ENCODE data around the gene PTPRD. TPM values are rescaled to one million over a fixed set of nuclear protein-coding genes. Genes with fewer than 3 reads are reported as not detected.

Gene PTPRD
- total RNA-seq, 3 donors from 2014 or later: 0.26 to 0.49 (median 0.28) TPM

DNA sequence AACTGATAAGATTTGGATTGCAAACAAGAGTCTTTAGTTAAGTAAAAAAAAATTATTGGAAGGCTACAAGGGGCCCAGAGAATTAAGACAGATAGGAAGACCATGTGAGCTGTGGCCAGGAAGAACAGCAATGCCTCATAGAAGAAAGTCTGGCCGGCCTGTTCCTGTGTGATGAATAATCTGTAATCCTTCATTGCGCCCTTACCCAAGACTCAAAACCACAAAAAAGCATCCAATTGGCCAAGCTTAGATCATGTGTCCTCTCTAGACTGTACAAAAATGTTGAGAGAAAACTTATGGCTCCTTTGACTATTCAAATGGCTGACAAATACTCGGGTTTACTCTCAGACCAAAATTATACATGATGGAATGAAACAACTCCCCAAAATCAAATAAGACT lies 1383.5 kb downstream of the PTPRD start:
- H3K4me1 Mint-ChIP-seq (ENCODE audit: low read depth): no peaks in the 10 kb centered on the region
- no peaks in the 10 kb centered on the region for H3K36me3 Mint-ChIP-seq (ENCODE audit: insufficient read depth)
- no peak for DNase-seq
- ATAC-seq: no peak
- H3K27me3 Mint-ChIP-seq (ENCODE audit: low read depth): no peaks in the 10 kb centered on the region
- no peak overlapping the region for H3K4me3 Mint-ChIP-seq
- peaks cover 15% of the 10 kb centered on the region for H3K9me3 Mint-ChIP-seq

DNA sequence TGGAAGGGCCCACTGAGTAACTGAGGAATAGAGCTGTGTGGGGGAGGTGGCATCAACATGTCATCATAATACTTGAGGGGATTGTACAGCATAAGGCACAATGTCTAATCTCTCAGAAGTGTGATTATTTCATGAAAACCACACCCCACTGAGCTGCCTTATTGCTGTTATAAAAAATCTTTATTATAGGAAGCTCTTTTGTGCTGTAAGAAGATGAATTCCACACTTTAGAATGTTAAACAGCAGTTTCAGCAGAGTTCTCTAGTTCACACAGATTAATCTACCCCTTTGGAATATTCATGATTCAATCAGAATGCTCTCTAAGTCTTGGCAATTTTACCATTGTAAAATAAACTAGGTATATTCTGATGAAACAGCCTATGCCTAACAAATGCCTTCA lies 1389.6 kb downstream of the PTPRD start:
- Mint-ChIP-seq H3K27me3 (ENCODE audit: low read depth) (no peaks in the 10 kb centered on the region), H3K9me3 (peaks cover 5% of the 10 kb centered on the region), H3K4me3 (no peak overlapping the region), H3K36me3 (ENCODE audit: insufficient read depth) (no peaks in the 10 kb centered on the region), H3K4me1 (ENCODE audit: low read depth) (no peaks in the 10 kb centered on the region)
- no peak for ATAC-seq
- no peak for DNase-seq

DNA sequence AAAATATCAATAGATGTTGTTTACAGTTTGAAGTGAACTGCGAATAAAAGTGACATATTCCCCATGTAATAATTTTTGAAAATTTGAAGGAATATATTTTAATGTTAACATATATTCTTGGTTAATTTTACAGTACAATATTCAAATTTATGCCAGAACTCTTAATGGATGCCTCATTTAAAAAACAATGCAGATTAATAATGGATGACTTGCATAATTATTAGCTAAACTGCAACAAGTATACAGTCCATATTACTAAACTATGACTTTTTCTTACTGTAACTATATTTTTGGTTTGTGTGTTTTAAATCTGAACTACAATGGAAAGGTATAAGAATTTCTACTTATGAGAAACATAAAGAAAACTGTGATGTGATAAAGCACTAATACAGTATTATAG lies 1390.1 kb downstream of the PTPRD start:
- no peak overlapping the region for H3K4me3 Mint-ChIP-seq
- no peak for ATAC-seq
- H3K4me1 Mint-ChIP-seq (ENCODE audit: low read depth): no peaks in the 10 kb centered on the region
- H3K36me3 Mint-ChIP-seq (ENCODE audit: insufficient read depth): no peaks in the 10 kb centered on the region
- H3K9me3 Mint-ChIP-seq: peaks cover 5% of the 10 kb centered on the region
- H3K27me3 Mint-ChIP-seq (ENCODE audit: low read depth): no peaks in the 10 kb centered on the region
- no peak for DNase-seq

DNA sequence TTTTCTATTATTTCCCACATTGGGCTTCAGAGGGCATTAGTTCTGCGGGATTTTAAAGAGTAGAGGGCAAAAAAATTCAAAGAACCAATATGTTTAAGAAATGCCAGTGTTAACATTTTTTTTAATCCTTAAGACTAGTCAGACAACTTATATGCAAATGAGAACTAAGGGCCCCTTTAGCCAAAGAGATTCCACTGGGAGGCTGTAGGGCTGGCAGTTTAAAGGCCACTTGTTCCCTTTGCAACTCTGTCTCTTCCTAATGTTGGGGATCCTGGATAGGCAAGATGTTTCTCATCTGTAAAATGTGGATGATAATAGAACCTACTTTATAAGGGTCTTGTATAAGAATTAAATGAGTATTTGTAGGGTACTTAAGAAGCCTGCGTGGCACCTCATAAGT lies 1395.9 kb downstream of the PTPRD start:
- H3K27me3 Mint-ChIP-seq (ENCODE audit: low read depth): no peaks in the 10 kb centered on the region
- no peak for DNase-seq
- H3K36me3 Mint-ChIP-seq (ENCODE audit: insufficient read depth): no peaks in the 10 kb centered on the region
- ATAC-seq: no peak
- H3K4me3 Mint-ChIP-seq: no peak overlapping the region
- no peaks in the 10 kb centered on the region for H3K4me1 Mint-ChIP-seq (ENCODE audit: low read depth)
- H3K9me3 Mint-ChIP-seq: no peaks in the 10 kb centered on the region

DNA sequence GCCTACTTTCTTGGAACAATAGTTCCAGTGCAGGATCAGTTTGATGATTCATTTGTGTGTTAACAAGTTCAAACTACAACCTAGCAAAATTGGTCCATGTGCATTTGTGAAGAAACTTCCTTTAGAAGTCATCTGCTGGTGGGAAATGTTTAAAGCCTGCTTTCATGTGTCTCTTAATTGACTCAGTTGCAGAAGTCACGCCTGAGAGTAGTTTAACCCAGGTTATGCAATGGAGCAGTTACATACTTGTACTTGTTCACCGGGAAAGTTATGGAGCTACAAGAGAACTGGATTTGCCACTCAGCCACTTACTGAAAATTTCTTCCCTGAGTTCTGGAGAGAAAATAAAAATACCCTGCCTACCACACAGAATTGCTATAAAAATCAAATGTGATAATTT lies 1397.8 kb downstream of the PTPRD start:
- Mint-ChIP-seq H3K4me1 (ENCODE audit: low read depth) (no peaks in the 10 kb centered on the region), H3K9me3 (no peaks in the 10 kb centered on the region), H3K27me3 (ENCODE audit: low read depth) (no peaks in the 10 kb centered on the region), H3K36me3 (ENCODE audit: insufficient read depth) (no peaks in the 10 kb centered on the region), H3K4me3 (no peak overlapping the region)
- DNase-seq (no peak), ATAC-seq (no peak)

DNA sequence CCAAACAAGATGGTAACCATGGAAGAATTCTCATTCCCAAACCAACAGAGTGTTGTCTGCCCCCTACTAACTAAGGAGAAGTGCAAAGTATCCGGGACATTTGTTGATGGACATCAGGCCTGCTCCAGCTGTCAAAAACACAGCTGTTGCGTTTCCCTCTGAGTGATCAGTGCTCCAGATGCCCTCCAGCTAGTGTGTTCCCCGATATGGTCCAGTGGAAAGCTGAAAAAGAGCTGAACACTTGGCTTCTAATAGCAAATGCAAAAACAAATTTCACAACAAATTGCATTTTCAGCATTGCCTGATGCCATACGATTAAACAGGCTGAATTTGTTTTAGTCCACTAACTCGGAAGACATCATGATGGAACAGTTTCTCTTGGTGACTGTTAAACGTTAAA lies 1398.7 kb downstream of the PTPRD start:
- Mint-ChIP-seq H3K9me3 (no peaks in the 10 kb centered on the region), H3K4me3 (no peak overlapping the region), H3K4me1 (ENCODE audit: low read depth) (no peaks in the 10 kb centered on the region), H3K27me3 (ENCODE audit: low read depth) (no peaks in the 10 kb centered on the region), H3K36me3 (ENCODE audit: insufficient read depth) (no peaks in the 10 kb centered on the region)
- no peak for DNase-seq
- ATAC-seq: no peak

DNA sequence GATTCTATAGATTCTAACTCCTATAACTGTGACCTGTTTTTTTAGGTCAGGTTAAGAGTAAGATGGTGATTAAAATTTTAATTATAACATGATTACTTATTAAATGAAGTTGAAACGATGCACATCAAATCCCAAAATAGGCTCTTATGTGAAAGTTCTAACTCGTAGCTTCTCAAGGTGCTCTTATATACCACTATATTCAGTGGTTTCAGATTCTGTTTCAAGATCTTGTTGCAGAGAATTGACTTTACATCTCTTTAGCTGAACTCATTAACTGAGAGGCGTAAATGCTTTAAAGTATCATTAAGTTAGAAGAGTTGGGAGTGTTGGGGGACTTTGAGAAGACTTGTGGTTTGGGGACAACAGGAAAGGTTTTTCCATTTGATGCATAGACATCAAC lies 1399.8 kb downstream of the PTPRD start:
- Mint-ChIP-seq H3K27me3 (ENCODE audit: low read depth) (no peaks in the 10 kb centered on the region), H3K4me3 (no peak overlapping the region), H3K9me3 (no peaks in the 10 kb centered on the region), H3K4me1 (ENCODE audit: low read depth) (no peaks in the 10 kb centered on the region), H3K36me3 (ENCODE audit: insufficient read depth) (no peaks in the 10 kb centered on the region)
- no peak for ATAC-seq
- DNase-seq: no peak

DNA sequence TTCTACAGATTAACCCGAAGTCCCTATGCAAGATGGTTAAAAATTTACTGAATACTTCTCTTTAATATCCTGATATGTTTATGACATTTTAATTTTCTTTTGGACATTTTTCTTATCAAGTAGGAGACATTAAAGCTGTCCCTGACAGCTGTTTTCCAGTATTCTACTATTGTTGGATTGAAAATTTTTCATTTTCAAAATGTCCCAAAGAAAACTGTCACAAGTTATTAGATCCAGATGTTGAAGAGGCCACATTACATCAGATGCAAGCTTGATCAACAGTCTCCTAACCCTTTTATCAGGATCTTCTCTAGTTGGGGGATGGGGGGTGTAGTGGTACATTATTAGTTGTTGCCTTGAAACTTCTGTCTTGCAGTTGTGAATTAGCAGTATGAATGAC lies 1410.5 kb downstream of the PTPRD start:
- Mint-ChIP-seq H3K36me3 (ENCODE audit: insufficient read depth) (no peaks in the 10 kb centered on the region), H3K27me3 (ENCODE audit: low read depth) (no peaks in the 10 kb centered on the region), H3K4me1 (ENCODE audit: low read depth) (no peaks in the 10 kb centered on the region), H3K9me3 (peaks cover 9% of the 10 kb centered on the region), H3K4me3 (no peak overlapping the region)
- ATAC-seq (no peak), DNase-seq (no peak)

DNA sequence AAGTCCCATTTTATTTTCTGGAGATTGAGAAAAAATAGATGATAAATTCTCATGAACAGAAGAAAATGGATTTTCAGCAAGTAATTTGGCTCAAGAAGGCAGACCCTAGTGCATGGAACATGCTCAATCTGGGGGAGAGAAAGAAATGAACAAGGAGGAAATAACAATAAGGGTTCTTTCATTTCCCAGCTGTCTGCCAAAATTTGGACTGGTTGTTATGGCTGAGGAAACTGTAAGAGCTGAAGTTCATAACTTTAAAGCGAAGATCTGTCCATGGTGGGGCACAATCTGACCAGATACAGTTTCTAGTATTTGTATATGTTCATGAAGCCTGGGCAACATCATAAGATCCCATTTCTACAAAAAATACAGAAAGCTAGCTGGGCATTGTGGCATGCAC lies 1426.7 kb downstream of the PTPRD start:
- Mint-ChIP-seq H3K4me1 (ENCODE audit: low read depth) (no peaks in the 10 kb centered on the region), H3K36me3 (ENCODE audit: insufficient read depth) (no peaks in the 10 kb centered on the region), H3K27me3 (ENCODE audit: low read depth) (no peaks in the 10 kb centered on the region), H3K9me3 (peaks cover 20% of the 10 kb centered on the region), H3K4me3 (no peak overlapping the region)
- ATAC-seq: no peak
- no peak for DNase-seq

DNA sequence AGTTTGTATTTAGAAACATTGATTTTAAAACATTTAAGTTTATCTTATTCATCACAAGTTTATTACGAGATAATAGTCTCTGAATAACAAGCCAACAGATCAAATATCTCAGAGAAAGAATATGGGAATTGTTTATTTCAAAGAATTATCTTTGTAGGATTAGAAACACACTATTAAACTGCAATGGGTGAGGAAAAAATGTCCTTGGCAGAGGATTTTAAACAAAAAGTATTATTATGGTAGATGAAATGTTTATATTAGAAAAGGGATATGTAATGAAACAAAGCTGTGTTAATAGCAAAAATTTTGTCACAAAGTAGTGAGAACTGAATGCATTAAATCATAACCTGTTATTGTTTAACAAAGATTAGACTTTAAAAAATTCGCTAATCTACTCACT lies 1430.4 kb downstream of the PTPRD start:
- Mint-ChIP-seq H3K36me3 (ENCODE audit: insufficient read depth) (no peaks in the 10 kb centered on the region), H3K27me3 (ENCODE audit: low read depth) (no peaks in the 10 kb centered on the region), H3K4me3 (no peak overlapping the region), H3K9me3 (peaks cover 7% of the 10 kb centered on the region), H3K4me1 (ENCODE audit: low read depth) (no peaks in the 10 kb centered on the region)
- no peak for DNase-seq
- ATAC-seq: no peak

DNA sequence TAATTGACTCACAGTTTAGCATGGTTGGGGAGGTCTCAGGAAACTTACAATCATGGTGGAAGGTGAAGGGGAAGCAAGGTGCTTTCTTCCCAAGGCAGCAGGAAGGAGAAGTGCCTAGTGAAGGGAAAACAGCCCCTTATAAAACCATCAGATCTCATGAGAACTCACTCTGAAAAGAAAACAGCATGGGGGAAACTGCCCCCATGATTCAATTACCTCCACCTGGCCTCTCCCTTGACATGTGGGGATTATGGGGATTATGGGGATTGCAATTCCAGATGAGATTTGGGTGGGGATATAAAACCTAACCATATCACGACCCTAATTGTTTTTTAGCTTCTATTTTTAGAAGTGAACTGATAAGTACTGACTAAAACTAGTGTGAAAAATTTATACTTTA lies 1435.7 kb downstream of the PTPRD start:
- Mint-ChIP-seq H3K4me1 (ENCODE audit: low read depth) (no peaks in the 10 kb centered on the region), H3K4me3 (no peak overlapping the region), H3K27me3 (ENCODE audit: low read depth) (no peaks in the 10 kb centered on the region), H3K9me3 (peaks cover 3% of the 10 kb centered on the region), H3K36me3 (ENCODE audit: insufficient read depth) (no peaks in the 10 kb centered on the region)
- no peak for ATAC-seq
- DNase-seq: no peak

DNA sequence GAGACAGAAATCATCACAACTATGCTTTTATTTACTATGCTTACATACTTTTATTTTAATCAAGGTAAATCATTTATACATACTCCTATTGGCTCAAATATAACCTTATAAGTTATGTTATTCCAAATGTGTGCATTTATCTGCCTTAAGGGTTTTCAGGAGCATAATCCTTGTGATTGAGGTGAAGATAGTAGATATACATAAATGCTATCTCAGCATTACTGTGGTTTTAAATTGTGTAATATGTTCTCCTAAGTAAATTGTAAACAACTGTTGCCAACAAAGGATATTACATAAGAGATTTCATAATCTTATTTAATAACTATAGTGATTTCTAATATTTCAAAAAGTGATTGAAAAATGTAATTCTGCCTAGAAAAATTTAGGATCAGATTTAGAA lies 1438.4 kb downstream of the PTPRD start:
- Mint-ChIP-seq H3K4me1 (ENCODE audit: low read depth) (no peaks in the 10 kb centered on the region), H3K36me3 (ENCODE audit: insufficient read depth) (no peaks in the 10 kb centered on the region), H3K4me3 (no peak overlapping the region), H3K9me3 (peaks cover 3% of the 10 kb centered on the region), H3K27me3 (ENCODE audit: low read depth) (no peaks in the 10 kb centered on the region)
- no peak for DNase-seq
- no peak for ATAC-seq

DNA sequence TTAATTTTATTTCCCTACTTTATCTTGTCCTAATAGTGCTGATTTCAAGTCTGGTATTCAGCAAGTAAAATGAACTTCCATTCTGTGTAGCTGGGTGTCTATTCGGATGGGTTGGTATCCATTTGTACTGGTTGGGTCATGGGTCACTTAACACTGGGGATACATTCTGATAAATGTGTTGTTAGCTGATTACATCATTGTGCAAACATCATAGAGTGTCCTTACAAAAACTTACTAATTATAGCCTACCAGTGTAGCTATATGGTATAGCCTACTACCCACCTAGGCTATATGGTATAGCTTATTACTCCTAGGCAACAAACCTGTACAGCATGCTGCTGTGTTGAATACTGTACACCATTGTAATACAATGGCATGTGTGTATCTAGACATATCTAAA lies 1439.5 kb downstream of the PTPRD start:
- ATAC-seq: no peak
- Mint-ChIP-seq H3K4me3 (no peak overlapping the region), H3K9me3 (peaks cover 3% of the 10 kb centered on the region), H3K4me1 (ENCODE audit: low read depth) (no peaks in the 10 kb centered on the region), H3K36me3 (ENCODE audit: insufficient read depth) (no peaks in the 10 kb centered on the region), H3K27me3 (ENCODE audit: low read depth) (no peaks in the 10 kb centered on the region)
- no peak for DNase-seq

DNA sequence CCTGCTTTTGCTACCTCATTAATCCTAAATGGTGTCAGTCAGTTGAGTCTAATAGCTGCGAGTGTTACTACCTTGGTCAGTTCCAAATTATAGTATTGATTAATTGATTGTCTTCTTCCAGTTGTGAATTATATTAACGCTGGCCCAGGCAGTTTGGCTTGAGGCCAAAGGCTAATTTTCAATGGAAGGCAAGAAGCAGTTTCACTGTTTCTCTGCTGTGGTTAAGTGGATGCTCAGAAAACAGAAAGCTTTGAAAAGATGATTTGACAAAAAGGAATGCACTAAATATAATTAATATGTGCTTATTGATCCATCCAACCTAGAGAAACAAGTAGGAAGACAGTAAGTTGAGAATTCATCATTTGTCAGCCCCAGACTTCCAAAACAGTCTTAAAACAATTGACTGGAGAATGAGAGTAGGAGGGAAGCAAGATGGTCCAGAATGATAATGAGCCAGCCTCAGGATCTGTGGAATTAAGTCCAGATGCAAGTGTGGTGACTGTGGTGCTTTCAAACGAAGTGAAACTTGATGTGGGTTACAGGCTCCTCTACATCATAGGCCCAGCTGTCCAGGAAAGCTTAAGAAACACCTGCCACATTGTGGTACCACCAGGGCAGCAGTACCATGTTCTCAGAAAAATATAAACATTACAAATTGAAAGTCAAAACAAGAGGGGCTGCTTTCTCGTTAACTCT lies 1442.2 kb downstream of the PTPRD start:
- Mint-ChIP-seq H3K9me3 (peaks cover under 1% of the 10 kb centered on the region), H3K36me3 (ENCODE audit: insufficient read depth) (no peaks in the 10 kb centered on the region), H3K27me3 (ENCODE audit: low read depth) (no peaks in the 10 kb centered on the region), H3K4me3 (no peak overlapping the region), H3K4me1 (ENCODE audit: low read depth) (no peaks in the 10 kb centered on the region)
- ATAC-seq (no peak), DNase-seq (no peak)

DNA sequence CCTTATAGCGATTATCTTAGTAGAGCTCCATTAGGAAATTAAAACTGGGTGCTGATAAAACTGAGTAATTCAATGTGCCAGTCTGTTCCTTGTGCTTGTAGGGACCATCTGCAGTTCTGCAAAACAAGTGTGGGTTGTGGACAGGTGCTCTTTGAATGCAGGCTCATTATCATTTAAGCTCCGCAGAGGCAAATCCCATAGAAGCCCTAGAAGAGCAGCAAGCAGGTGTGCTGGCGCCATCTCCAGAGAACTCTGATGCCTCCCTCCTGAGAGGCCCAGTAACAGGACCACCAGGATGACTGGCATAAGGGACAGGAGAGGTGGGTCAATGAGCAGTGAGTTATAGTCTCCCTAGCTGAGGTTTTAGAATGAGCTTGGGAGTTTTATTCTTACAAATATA lies 1470.8 kb downstream of the PTPRD start:
- Mint-ChIP-seq H3K27me3 (ENCODE audit: low read depth) (no peaks in the 10 kb centered on the region), H3K4me3 (no peak overlapping the region), H3K4me1 (ENCODE audit: low read depth) (no peaks in the 10 kb centered on the region), H3K9me3 (no peaks in the 10 kb centered on the region), H3K36me3 (ENCODE audit: insufficient read depth) (no peaks in the 10 kb centered on the region)
- no peak for ATAC-seq
- no peak for DNase-seq

DNA sequence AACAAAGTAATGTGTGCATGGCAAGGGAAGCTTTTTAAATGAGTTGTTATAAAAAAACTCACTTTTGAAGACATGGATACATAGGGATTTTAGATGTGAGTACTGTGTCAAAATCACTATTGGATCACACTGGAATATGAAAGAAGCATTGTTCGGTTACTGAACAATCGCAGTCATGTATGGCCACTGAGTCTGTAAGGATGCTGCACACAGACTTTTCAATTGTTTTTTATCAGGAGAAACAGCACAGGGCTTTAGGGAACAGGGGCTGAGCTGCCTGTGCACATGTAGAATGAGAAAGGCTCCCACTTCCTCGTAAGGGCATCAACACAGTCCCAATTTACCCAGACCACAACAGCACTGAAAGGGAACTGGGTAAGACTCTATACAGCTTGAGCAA lies 1479.3 kb downstream of the PTPRD start:
- Mint-ChIP-seq H3K4me3 (no peak overlapping the region), H3K36me3 (ENCODE audit: insufficient read depth) (no peaks in the 10 kb centered on the region), H3K9me3 (no peaks in the 10 kb centered on the region), H3K27me3 (ENCODE audit: low read depth) (no peaks in the 10 kb centered on the region), H3K4me1 (ENCODE audit: low read depth) (no peaks in the 10 kb centered on the region)
- DNase-seq (no peak), ATAC-seq (no peak)

All from activated T-cell treated with anti-CD3 and anti-CD28 coated beads, Interleukin-2, amount 50 U/mL, for 4 hours (primary cell).